OCI-LY7 (cell line): ENCODE data around the gene IER3.
"Not testable (repeated sequence)": the region's sequence is repeated elsewhere in the genome, so short reads cannot be mapped to it uniquely, and the experiment has no call there.

Experiments used
- CTCF ChIP-seq: fragments of 200-600 bp; sonication (generic); conservative IDR thresholded peaks from 2 replicates; pipeline ENCODE4 v1.5.1; 2014; ENCODE audit warnings: mild to moderate bottlenecking, antibody characterized with exemption, low read length, moderate library complexity, mixed read lengths
- EZH2phosphoT487 ChIP-seq: fragments of 200-600 bp; sonication (generic); IDR thresholded peaks from 2 replicates; pipeline ENCODE4 v1.6.1; 2018; ENCODE audit warnings: low read depth, borderline replicate concordance, mild to moderate bottlenecking, mixed run types, antibody characterized with exemption, low read length, moderate library complexity, mixed read lengths

DNA sequence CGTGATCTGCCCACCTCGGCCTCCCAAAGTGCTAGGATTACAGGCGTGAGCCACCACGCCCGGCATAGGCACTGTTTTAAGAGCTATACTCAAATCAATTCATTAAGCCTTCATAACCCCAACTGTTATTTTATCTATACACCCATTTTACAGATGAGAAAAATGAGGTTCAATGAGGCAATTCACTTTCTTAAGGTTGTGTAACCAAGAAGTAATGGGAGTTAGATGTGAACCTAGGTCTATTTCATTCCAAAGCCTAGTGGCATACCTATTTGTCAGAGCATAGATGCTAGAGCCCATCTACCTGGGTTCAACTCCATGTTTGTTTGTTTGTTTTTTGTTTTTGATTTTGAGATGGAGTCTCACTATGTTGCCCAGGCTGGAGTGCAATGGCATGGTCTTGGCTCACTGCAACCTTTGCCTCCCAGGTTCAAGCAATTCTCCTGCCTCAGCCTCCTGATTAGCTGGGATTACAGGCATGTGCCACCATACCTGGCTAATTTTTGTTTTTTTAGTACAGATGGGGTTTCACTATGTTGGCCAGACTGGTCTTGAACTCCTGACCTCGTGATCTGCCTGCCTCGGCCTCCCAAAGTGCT lies 12.2 kb upstream of the IER3 start:
- TF ChIP-seq CTCF, EZH2phosphoT487: not testable (repeated sequence)
